ENCODE measurements around the gene CCDC97.

DNA sequence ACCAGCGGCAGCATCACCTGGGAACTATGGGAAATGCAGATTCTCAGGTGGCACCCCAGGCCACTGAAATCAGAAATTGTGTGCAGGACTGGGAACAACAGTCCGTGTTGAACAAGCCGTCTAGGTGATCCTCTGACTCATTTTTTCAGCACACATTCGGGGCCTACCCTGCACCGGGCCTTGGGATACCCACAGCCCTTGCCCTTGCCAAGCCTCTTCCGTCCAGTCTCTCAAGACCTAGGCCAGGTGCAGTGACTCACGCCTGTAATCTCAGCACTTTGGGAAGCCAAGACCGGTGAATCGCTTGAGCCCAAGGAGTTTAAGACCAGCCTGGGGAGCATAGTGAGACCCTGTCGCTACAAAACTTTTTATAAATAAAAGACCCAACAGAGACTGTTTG lies 25.5 kb downstream of the CCDC97 start:
- TF ChIP-seq, protein P1, sequence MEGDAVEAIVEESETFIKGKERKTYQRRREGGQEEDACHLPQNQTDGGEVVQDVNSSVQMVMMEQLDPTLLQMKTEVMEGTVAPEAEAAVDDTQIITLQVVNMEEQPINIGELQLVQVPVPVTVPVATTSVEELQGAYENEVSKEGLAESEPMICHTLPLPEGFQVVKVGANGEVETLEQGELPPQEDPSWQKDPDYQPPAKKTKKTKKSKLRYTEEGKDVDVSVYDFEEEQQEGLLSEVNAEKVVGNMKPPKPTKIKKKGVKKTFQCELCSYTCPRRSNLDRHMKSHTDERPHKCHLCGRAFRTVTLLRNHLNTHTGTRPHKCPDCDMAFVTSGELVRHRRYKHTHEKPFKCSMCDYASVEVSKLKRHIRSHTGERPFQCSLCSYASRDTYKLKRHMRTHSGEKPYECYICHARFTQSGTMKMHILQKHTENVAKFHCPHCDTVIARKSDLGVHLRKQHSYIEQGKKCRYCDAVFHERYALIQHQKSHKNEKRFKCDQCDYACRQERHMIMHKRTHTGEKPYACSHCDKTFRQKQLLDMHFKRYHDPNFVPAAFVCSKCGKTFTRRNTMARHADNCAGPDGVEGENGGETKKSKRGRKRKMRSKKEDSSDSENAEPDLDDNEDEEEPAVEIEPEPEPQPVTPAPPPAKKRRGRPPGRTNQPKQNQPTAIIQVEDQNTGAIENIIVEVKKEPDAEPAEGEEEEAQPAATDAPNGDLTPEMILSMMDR (IDR thresholded peaks at IDR 0.05), result no peak
- TF ChIP-seq POLR2A (IDR thresholded peaks at IDR 0.05) (no peak), EP300 (IDR thresholded peaks at IDR 0.05; ENCODE audit: low read depth) (no peak), POLR2AphosphoS5 (IDR thresholded peaks at IDR 0.05) (no peak)
